Breast epithelium (tissue), 4 donors: ENCODE data around the gene NCEH1. TPM values are rescaled to one million over a fixed set of nuclear protein-coding genes. Genes with fewer than 3 reads are reported as not detected.

ENCODE experiments used
- DNase-seq, 2 donors: peaks; one replicate each; pipeline ENCODE4 v3.0.0-alpha.2; 2019; ENCODE audit warnings: low spot score in 2 of 2
- H3K27ac ChIP-seq, 2 donors: fragments of 200-600 bp; sonication (generic) in 1 of 2; one replicate each; pipeline ENCODE4 v1.5.1; 2016 to 2019; ENCODE audit warnings: mild to moderate bottlenecking in 1 of 2
- H3K27me3 ChIP-seq, 2 donors: fragments of 200-600 bp; sonication (generic) in 1 of 2; one replicate each; pipeline versions ENCODE4 v1.5.1 to v1.6.0; 2017 to 2019; ENCODE audit warnings: control low read depth in 1 of 2, mild to moderate bottlenecking in 1 of 2
- H3K36me3 ChIP-seq: fragments of 200-600 bp; one replicate; pipeline ENCODE4 v1.5.1; 2019
- H3K4me1 ChIP-seq, 2 donors: fragments of 200-600 bp; sonication (generic); one replicate each; pipeline ENCODE4 v1.5.1; 2016 to 2019; ENCODE audit warnings: control low read depth in 1 of 2
- H3K4me3 ChIP-seq, 3 donors: fragments of 200-600 bp; sonication (generic); 1 replicate in 2 of 3; 2 replicates in 1 of 3; pipeline ENCODE4 v1.5.1; 2016 to 2019; ENCODE audit warnings: mild to moderate bottlenecking in 3 of 3, moderate library complexity in 2 of 3
- H3K9me3 ChIP-seq, 2 donors: fragments of 200-600 bp; sonication (generic) in 1 of 2; one replicate each; pipeline ENCODE4 v1.5.1; 2016 to 2019; ENCODE audit warnings: control low read depth in 1 of 2
- CTCF ChIP-seq, 3 donors: fragments of 450-650 bp; IDR thresholded peaks; one replicate each; pipeline ENCODE4 v1.5.1; 2016 to 2017; ENCODE audit warnings: antibody characterized with exemption in 3 of 3, mild to moderate bottlenecking in 3 of 3, moderate library complexity in 3 of 3
- POLR2A ChIP-seq: fragments of 450-650 bp; IDR thresholded peaks from one replicate; pipeline ENCODE4 v1.6.1; 2016; ENCODE audit warnings: antibody characterized with exemption, mild to moderate bottlenecking, moderate library complexity
- POLR2AphosphoS5 ChIP-seq, 3 donors: sonication (generic); formaldehyde crosslinking; IDR thresholded peaks; one replicate each; pipeline ENCODE4 v1.6.1; 2017; ENCODE audit warnings: antibody characterized with exemption in 3 of 3
- intact Hi-C: fragments of 100-400 bp; cut with DNase I; formaldehyde crosslinking; loops from one replicate; pipeline ENCODE4 v1.15.1; 2023; ENCODE audit warnings: low total_unique reads
- total RNA-seq, 3 donors: library from RNA; depleted of rRNA; stranded (reverse); fragments of >200 nt; gene quantifications; one replicate each; pipeline ENCODE4 v1.1.0, GENCODE V29; 2016

The NCEH1 gene
- total RNA-seq, 3 donors from 2014 or later, result 8.5 to 23.9 (median 10.4) TPM

DNA sequence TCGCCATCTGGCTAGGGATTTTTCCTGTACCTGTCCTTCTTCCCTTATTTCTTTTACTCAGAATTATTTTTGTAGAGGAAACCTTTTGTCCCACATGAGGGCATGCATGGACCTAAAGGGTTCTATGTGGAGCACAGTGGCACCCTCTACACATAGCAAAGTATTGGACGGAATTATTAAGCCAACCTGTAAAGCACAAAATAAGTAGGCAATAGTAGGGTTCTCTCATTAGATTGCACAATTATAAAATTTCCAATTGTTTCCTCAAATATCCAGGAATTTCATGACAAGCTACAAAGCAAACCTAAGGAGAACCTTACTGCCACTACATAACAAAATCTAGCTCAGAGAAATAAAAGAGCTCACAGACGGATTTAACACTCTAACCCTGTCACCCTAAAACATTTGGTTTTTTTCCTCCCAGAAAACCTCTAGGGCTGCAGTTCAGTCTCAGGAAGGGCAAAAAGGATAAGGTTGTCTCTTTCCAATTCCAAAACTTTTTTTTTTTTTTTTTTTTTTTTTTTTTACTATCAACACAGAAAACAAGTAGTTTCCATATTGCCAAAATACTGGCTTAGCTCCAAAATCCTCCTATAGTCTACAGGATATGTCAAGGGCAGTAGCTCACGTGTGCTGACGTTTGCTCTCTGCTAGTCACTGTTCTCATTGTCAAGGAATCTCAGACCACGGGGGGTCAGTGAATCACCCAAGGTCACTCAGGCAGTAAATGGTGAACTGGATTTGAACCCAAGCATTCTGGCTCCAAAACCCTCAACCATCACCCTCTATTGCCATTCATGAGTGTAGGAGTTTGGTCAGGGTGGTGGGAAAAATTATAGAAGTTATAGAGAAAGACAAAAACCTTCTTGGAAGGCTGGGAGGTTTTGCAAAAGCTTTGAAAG is 52.3 kb downstream of the NCEH1 start:
- TF ChIP-seq CTCF (IDR thresholded peaks at IDR 0.05) (no peak), POLR2A (no peak), POLR2AphosphoS5 (IDR thresholded peaks at IDR 0.05) (peak in 1 of 3 donors; percentile 24)
- H3K27me3 ChIP-seq, result no peaks in the 10 kb centered on the region
- no peak for DNase-seq
- intact Hi-C loops, result no loop called here
- H3K4me3 ChIP-seq, result no peak overlapping the region
- H3K4me1 ChIP-seq, result no peaks in the 10 kb centered on the region
- no peaks in the 10 kb centered on the region for H3K36me3 ChIP-seq
- H3K27ac ChIP-seq, result no peak overlapping the region
- no peaks in the 10 kb centered on the region for H3K9me3 ChIP-seq

GRCh38 chr3:172656602-172657001 is 54.3 kb downstream of the NCEH1 start:
- no peak for TF ChIP-seq POLR2AphosphoS5 (IDR thresholded peaks at IDR 0.05)
- no peak for TF ChIP-seq CTCF (IDR thresholded peaks at IDR 0.05)
- no peak for TF ChIP-seq POLR2A
- Histone ChIP-seq H3K36me3 (no peaks in the 10 kb centered on the region), H3K27ac (no peak overlapping the region), H3K4me3 (no peak overlapping the region), H3K9me3 (no peaks in the 10 kb centered on the region), H3K4me1 (no peaks in the 10 kb centered on the region), H3K27me3 (no peaks in the 10 kb centered on the region)
- DNase-seq, result no peak
- intact Hi-C loops, result no loop called here

DNA sequence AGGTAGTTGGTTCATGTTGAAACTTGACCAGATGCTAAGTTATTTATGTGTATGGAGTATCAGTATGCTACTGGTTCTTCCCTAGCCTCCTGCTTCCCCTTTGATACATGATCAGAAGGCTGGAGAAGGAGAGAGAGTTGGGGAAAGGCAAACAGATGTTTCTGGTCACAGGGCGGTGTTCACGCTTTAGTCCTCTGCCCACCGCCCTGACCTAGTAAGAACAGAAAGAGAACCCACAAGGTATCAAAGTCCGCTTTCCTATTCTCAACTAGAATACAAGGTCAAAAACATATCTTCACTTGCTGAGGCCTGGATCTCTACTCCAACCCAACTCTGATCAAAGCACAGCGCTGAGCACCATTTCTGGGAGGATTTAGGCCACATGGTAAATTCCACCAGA is 55.5 kb downstream of the NCEH1 start:
- no peak for DNase-seq
- no peaks in the 10 kb centered on the region for H3K27me3 ChIP-seq
- H3K9me3 ChIP-seq, result no peaks in the 10 kb centered on the region
- no peaks in the 10 kb centered on the region for H3K36me3 ChIP-seq
- intact Hi-C loops, result no loop called here
- no peak overlapping the region for H3K4me3 ChIP-seq
- H3K4me1 ChIP-seq, result no peaks in the 10 kb centered on the region
- TF ChIP-seq POLR2A, result no peak
- TF ChIP-seq POLR2AphosphoS5 (IDR thresholded peaks at IDR 0.05), result no peak
- no peak for TF ChIP-seq CTCF (IDR thresholded peaks at IDR 0.05)
- H3K27ac ChIP-seq, result no peak overlapping the region

GRCh38 chr3:172654470-172654869 is 56.4 kb downstream of the NCEH1 start:
- Histone ChIP-seq H3K27me3 (no peaks in the 10 kb centered on the region), H3K36me3 (no peaks in the 10 kb centered on the region), H3K9me3 (no peaks in the 10 kb centered on the region), H3K27ac (no peak overlapping the region), H3K4me3 (no peak overlapping the region), H3K4me1 (no peaks in the 10 kb centered on the region)
- TF ChIP-seq POLR2A, result no peak
- no peak for TF ChIP-seq CTCF (IDR thresholded peaks at IDR 0.05)
- intact Hi-C loops, result no loop called here
- DNase-seq, result no peak

- no peaks in the 10 kb centered on the region for H3K4me1 ChIP-seq
- no peak overlapping the region for H3K27ac ChIP-seq
- no peaks in the 10 kb centered on the region for H3K36me3 ChIP-seq
- H3K9me3 ChIP-seq, result no peaks in the 10 kb centered on the region
- no peak for DNase-seq
- TF ChIP-seq POLR2AphosphoS5 (IDR thresholded peaks at IDR 0.05), result no peak
- TF ChIP-seq POLR2A, result no peak
- intact Hi-C loops, result no loop called here
- H3K27me3 ChIP-seq, result no peaks in the 10 kb centered on the region
- no peak overlapping the region for H3K4me3 ChIP-seq
Observed at GRCh38 chr3:172653004-172653572, 57.8 kb downstream of the NCEH1 start.
